ENCODE results near the gene TCF7L2. TPM values are rescaled to one million over a fixed set of nuclear protein-coding genes. Genes with fewer than 3 reads are reported as not detected.
A peak's percentile ranks its signal among the peaks of the same experiment; 100 is the strongest.
"Not testable (repeated sequence)": the region's sequence is repeated elsewhere in the genome, so short reads cannot be mapped to it uniquely, and the experiment has no call there.

TCF7L2 gene
- total RNA-seq, 2 donors from 2014 or later = 9.1 to 25.7 TPM

GRCh38 chr10:113108194-113108835 lies 158.3 kb downstream of the TCF7L2 start:
- Histone ChIP-seq H3K27me3 (no peaks in the 10 kb centered on the region), H3K9me3 (no peaks in the 10 kb centered on the region), H3K4me1 (peaks cover 40% of the 10 kb centered on the region), H3K27ac (no peak overlapping the region), H3K4me3 (no peak overlapping the region), H3K36me3 (replicated peaks in 1 of 2; ENCODE audit: insufficient read depth in 1 of 2, low read depth in 2 of 2) (no peaks in the 10 kb centered on the region)
- intact Hi-C loops (cut with DNase I) = no loop called here
- 75% methylated on average over 15 of the region's 15 CpGs for WGBS, 2 donors
- DNase-seq = no peak
- ATAC-seq = no peak
- TF ChIP-seq CTCF (IDR thresholded peaks at IDR 0.05) (peak in 5 of 7 experiments; percentile 6 to 21 (median 17)), POLR2A (IDR thresholded peaks at IDR 0.05) (no peak)

GRCh38 chr10:113108948-113109347 lies 158.9 kb downstream of the TCF7L2 start:
- Histone ChIP-seq H3K4me1 (peaks cover 41% of the 10 kb centered on the region), H3K27ac (no peak overlapping the region), H3K27me3 (no peaks in the 10 kb centered on the region), H3K36me3 (replicated peaks in 1 of 2; ENCODE audit: insufficient read depth in 1 of 2, low read depth in 2 of 2) (no peaks in the 10 kb centered on the region), H3K4me3 (no peak overlapping the region), H3K9me3 (no peaks in the 10 kb centered on the region)
- whole genome bisulfite sequencing, 2 donors = 97 to 99% methylated on average over 8 of the region's 8 CpGs
- intact Hi-C loops (cut with DNase I) = no loop called here
- TF ChIP-seq CTCF (IDR thresholded peaks at IDR 0.05) (no peak), POLR2A (IDR thresholded peaks at IDR 0.05) (no peak)
- DNase-seq = no peak
- ATAC-seq = no peak

- peaks cover 46% of the 10 kb centered on the region for H3K4me1 ChIP-seq
- H3K27me3 ChIP-seq; H3K4me3 ChIP-seq; DNase-seq; intact Hi-C loops (cut with DNase I); H3K27ac ChIP-seq; H3K9me3 ChIP-seq; ATAC-seq; H3K36me3 ChIP-seq (replicated peaks in 1 of 2; ENCODE audit: insufficient read depth in 1 of 2, low read depth in 2 of 2): not testable (repeated sequence)
- 95 to 97% methylated on average over 4 of the region's 4 CpGs for WGBS, 2 donors
These were observed 159.4 kb downstream of the TCF7L2 start for GRCh38 chr10:113109482-113109881.

GRCh38 chr10:113111260-113111659 lies 161.2 kb downstream of the TCF7L2 start:
- peaks cover 60% of the 10 kb centered on the region for H3K4me1 ChIP-seq

More at GRCh38 chr10:113111260-113111659, 161.2 kb downstream of the TCF7L2 start:
- intact Hi-C loops (cut with DNase I) = no loop called here
- H3K9me3 ChIP-seq = no peaks in the 10 kb centered on the region
- no peak overlapping the region for H3K4me3 ChIP-seq
- peak overlapping the region in 2 of 4 donors; percentile 65 to 66 for H3K27ac ChIP-seq
- ATAC-seq = no peak
- H3K36me3 ChIP-seq (replicated peaks in 1 of 2; ENCODE audit: insufficient read depth in 1 of 2, low read depth in 2 of 2) = no peaks in the 10 kb centered on the region
- DNase-seq = no peak
- TF ChIP-seq CTCF (IDR thresholded peaks at IDR 0.05) = no peak
- TF ChIP-seq POLR2A (IDR thresholded peaks at IDR 0.05) = no peak
- WGBS, 2 donors = 93 to 95% methylated on average over 3 of the region's 3 CpGs
- H3K27me3 ChIP-seq = no peaks in the 10 kb centered on the region

Measured in body of pancreas (tissue), 4 donors.